NAMALWA (cell line): ENCODE measurements around the gene CACNA1H.

Experiments used
- DNase-seq: peaks from one replicate; pipeline ENCODE4 v3.0.0-alpha.2; 2015; ENCODE audit warnings: low spot score

Gene CACNA1H

GRCh38 chr16:1123525-1124230 lies 29.2 kb upstream of the CACNA1H start:
- no peak for DNase-seq

GRCh38 chr16:1124291-1124690 lies 28.6 kb upstream of the CACNA1H start:
- no peak for DNase-seq

- no peak for DNase-seq
Observed at GRCh38 chr16:1124795-1125194, 28.1 kb upstream of the CACNA1H start.

GRCh38 chr16:1125471-1125870 lies 27.4 kb upstream of the CACNA1H start:
- DNase-seq = no peak

DNA sequence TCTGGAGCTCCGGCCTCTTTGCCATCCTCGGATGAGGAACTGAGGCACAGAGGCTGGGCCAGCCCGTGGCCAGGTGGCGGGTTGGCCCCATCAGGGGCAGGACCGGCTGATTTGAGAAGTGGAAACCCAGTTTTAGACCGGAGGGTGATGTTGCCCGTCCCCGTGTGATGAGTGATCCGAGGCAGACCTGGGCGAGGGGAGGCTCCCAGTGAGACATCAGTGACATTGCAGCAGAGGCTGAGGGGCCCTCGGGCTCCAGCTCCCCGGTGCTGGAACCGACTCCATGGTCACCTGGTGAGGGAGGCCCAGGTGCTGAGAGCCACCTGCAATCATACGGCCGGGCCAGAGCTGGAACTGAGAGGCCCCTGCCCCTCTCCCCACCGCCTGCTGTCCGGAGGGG lies 26.9 kb upstream of the CACNA1H start:
- DNase-seq = no peak

DNA sequence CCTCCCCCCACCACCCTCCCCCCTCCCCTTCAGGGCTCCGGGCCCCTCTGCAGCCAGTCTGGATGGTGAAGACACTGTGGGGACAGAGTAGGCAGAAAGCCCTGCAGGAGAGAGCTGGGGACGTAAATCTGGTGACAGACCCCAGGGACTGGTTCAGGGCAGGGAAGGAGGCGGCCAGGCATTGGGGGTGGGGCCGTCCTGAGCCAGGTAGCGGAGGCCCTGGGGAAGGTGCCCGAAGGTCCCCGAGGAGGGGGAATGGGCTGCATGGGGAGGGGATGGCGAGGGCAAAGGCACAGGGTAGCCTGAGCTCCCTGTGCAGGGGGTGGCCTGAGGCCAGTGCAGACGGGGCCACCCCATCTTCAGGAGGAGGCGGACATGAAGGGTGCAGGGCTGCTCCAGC lies 26.3 kb upstream of the CACNA1H start:
- no peak for DNase-seq

DNA sequence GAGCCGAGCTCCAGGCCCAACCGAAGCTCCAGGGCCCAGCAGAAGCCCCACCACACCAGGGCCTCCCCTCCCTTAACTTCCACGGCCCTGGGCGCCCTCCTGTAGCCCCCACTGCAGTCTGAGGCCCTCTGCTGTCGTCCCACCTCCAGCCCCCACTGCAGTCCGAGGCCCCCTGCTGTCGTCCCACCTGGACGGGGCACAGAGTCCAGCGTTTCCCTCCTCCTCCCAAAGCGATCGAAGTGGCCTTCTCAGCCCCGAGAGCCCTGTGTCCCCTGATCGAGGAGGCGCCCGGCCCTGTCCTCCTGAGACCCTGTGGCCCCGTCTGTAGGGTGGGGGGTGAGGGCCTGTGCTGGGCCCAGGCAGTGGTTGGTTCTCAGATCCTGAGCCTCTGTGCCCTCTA lies 25.8 kb upstream of the CACNA1H start:
- no peak for DNase-seq

DNA sequence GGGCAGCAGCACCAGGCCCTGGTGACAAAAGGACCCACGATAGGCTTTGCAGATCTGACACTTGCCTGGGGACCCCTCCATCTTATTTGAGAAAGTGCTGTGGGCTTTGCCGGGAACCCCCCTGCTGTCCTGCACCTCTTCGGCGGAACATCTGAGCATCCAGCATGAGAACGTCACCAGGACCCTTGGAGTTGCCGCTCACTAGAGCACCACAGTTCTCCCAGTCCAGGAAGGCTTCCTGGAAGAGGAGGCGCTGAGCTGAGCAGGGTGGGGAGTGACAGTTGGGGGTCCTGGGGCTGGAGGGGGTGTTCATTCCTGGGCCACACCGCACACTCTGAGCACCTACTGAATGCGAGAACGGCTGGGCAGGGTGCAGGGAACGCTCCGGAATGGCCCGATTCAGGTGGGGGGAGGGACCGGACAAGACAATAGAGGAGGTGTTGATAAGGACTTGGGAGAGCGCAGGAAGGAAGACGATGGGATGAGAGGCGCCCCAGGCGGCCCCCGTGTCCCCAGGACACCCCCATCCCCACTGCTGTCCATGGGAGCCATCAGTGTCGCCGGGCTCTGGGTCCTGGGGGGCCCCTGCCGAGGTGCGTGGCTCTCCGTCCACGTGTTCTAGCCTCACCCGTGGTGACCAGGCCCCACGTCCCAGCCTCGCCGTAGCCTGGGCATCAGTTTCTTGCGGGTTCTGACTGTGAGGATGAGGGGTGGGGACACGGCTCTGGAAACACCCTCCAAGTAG lies 24.8 kb upstream of the CACNA1H start:
- no peak for DNase-seq

GRCh38 chr16:1129106-1129960 lies 23.6 kb upstream of the CACNA1H start:
- DNase-seq = no peak

GRCh38 chr16:1130382-1130781 lies 22.5 kb upstream of the CACNA1H start:
- DNase-seq = no peak

DNA sequence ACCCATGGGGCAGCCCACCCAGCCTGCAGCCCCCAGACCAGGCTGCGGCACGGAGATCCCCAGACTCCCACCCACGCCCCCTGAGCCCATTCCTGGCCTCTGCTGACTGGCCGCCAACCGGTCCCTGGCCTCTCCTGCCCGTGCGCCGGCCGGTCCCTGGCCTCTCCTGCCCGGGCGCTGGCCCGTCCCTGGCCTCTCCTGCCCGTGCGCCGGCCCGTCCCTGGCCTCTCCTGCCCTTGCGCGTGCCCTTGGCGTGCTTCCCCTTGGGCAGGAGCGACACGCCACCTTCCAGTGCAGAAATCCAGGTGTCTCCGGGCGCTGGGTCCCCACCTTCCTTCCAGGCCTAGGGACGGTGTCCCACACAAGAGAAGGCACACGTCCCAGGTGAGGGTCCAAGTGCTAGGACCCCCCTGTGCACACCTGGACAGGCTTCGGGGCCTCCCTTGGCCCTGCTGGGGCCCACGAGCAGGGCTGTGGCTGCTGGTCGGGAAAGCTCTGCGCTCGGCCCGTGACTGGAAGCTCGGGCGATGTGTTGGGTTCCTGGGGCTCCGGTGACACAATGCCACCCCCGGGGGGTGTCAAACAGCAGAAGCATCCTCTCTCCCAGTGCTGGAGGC lies 21.4 kb upstream of the CACNA1H start:
- no peak for DNase-seq

GRCh38 chr16:1132431-1132830 lies 20.5 kb upstream of the CACNA1H start:
- DNase-seq = no peak

GRCh38 chr16:1133271-1133670 lies 19.6 kb upstream of the CACNA1H start:
- no peak for DNase-seq

GRCh38 chr16:1133810-1134520 lies 18.9 kb upstream of the CACNA1H start:
- no peak for DNase-seq

DNA sequence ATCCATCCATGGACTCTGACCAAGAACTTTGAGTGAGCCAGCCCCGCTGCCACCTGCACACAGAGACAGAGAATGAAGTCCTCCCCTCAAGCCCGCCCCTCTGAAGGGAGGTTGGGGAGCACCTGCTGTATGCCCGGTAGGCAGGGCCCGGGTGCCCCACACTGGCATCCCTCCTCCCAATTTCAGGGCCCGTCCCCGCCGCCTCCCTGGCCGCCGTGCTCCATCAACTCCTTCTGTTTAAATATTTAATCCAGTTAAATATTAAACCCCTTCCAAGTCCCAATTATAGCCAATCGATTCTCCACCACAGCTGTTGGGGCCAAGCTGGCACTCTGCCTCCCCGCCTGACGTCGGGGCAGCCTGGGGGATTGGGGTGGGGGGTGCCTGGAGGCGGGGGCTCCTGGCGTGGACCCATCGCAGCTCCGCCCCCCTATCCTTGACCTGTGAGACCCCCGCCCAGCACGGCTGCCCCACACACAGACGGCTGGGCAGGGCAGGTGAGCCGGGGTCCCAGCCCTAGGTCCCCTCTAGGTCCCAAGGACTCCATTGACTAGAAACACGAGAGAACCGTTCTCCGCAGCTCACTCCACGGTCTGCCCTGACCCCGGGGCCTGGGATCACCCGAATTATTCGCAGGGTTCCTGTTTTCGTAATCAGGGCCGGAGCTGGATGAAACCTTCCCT lies 18.0 kb upstream of the CACNA1H start:
- no peak for DNase-seq

DNA sequence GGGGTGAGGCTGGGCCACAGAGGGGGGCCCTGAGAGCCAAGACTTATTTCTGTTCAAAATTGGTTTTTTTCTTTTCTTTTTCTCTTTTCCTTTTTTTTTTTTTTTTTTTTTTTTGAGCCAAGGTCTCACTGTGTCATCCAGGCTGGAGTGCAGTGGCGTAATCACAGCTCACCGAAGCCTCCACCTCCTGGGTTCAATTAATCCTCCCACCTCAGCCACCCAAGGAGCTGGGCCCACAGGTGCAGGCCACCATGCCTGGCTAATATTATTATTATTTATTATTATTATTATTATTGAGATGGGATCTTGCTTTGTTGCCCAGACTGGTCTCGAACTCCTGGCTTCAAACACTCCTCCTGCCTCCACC lies 17.5 kb upstream of the CACNA1H start:
- no peak for DNase-seq

GRCh38 chr16:1137604-1138003 lies 15.3 kb upstream of the CACNA1H start:
- DNase-seq = no peak

DNA sequence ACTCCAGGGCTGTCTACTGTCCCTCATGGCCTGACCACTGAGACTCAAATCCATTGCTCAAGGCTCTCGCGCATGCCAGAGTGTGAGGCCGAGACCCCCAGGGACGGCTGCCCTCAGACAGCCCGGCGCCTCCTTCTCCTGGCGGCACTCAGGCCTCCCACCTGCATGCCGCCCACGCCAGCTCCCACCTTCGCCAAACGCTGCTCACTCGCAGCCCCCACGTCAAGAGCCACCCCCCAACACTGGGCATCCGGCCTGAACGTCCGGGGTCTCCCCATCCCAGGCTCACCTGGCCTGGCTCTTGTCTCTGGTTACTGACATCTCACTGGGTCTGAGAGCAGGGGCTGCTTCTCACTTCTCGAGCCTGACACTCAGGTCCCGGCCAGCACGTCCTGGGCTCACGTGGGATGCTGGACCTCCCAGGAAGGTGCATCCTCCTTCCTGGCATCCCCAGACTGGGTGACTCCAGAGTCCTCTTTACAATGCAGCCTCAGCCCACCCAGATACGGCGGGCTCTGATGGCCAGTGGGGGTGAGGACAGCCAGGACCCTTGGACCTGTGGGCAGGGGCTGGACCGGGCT lies 12.2 kb upstream of the CACNA1H start:
- DNase-seq = no peak

GRCh38 chr16:1141191-1141590 lies 11.7 kb upstream of the CACNA1H start:
- no peak for DNase-seq

DNA sequence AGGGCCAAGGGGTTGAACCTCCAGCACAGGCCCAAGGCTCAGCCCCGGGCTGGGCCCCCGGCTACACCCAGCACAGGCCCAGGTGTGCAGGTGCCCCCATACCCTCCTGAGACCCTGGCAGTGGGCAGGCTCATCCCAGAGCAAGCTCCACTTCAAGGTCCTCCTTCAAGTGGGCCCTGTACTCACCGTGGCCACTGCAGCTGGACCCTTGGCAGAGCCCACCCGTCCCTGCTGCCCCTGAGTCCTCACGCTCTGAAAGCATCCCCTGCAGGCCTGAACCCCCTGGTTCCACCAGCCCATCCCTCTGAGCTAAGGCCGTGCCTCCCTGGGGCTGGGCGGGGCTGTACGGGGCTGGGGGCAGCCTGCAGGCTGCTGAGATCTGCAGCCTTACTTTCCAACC lies 11.2 kb upstream of the CACNA1H start:
- no peak for DNase-seq

DNA sequence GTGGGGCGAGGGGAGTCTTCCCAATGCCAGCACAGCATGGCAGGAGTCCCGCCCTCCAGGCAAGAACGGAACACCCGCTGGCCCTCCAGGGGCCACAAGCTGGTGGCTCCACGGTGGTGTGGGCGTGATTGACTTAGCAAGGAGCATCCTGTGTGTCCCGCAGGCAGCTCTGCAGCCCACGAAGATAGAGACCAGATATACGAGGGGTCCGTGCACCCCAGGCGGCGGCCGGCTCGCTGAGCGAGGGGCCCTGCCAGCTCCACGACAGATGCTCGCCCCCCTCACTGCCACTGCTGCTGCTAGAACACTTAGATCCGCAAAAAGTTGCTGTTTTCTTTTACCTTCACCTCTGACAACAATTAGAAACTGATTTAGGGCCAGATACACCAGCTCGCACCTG lies 10.0 kb upstream of the CACNA1H start:
- DNase-seq = no peak
